Thyroid gland (tissue), 4 donors: ENCODE data around the gene RPS6KA4. TPM values are rescaled to one million over a fixed set of nuclear protein-coding genes. Genes with fewer than 3 reads are reported as not detected.
A peak's percentile ranks its signal among the peaks of the same experiment; 100 is the strongest.
"Not testable (repeated sequence)": the region's sequence is repeated elsewhere in the genome, so short reads cannot be mapped to it uniquely, and the experiment has no call there.

ENCODE experiments used
- DNase-seq, 2 donors: peaks; one replicate each; pipeline ENCODE4 v3.0.0-alpha.2; 2019
- H3K27ac ChIP-seq, 3 donors: fragments of 200-600 bp; sonication (generic); 1 replicate in 2 of 3; 2 replicates in 1 of 3; pipeline ENCODE4 v1.5.1; 2016 to 2019; ENCODE audit warnings: mild to moderate bottlenecking in 1 of 3, moderate library complexity in 1 of 3
- H3K27me3 ChIP-seq: fragments of 200-600 bp; sonication (generic); one replicate; pipeline ENCODE4 v1.5.1; 2019
- H3K36me3 ChIP-seq, 2 donors: fragments of 200-600 bp; sonication (generic); one replicate each; pipeline ENCODE4 v1.5.1; 2016 to 2019
- H3K4me1 ChIP-seq, 2 donors: fragments of 200-600 bp; sonication (generic); one replicate each; pipeline ENCODE4 v1.5.1; 2017 to 2019
- H3K4me3 ChIP-seq, 3 donors: fragments of 200-600 bp; sonication (generic); replicated peaks in 1 of 3; 1 replicate in 2 of 3; 2 replicates in 1 of 3; pipeline ENCODE4 v1.5.1; 2016; ENCODE audit warnings: mild to moderate bottlenecking in 1 of 3
- H3K9me3 ChIP-seq: fragments of 200-600 bp; sonication (generic); one replicate; pipeline ENCODE4 v1.5.1; 2017
- POLR2A ChIP-seq, 2 donors: fragments of 450-650 bp; IDR thresholded peaks; one replicate each; pipeline ENCODE4 v1.6.1; 2017; ENCODE audit warnings: antibody characterized with exemption in 2 of 2, mild to moderate bottlenecking in 2 of 2, moderate library complexity in 1 of 2
- WGBS, 2 donors: methylation state at CpG; one replicate each; pipeline ENCODE4 v1.1.5; 2017; 5-methylcytosine and 5-hydroxymethylcytosine counted together
- intact Hi-C: fragments of 100-400 bp; cut with DNase I; formaldehyde crosslinking; loops from one replicate; pipeline ENCODE4 v1.15.1; 2023
- total RNA-seq, 4 donors: library from RNA; depleted of rRNA; stranded (reverse); fragments of >200 nt; gene quantifications; one replicate each; pipeline ENCODE4 v1.2.3, GENCODE V29; 2016
- TF ChIP-seq, protein P1 (sequence below), 6 experiments: fragments of 200-600 bp in 3 of 6; fragments of 450-650 bp in 3 of 6; sonication (generic) in 3 of 6; IDR thresholded peaks; one replicate each; pipeline ENCODE4 v1.5.1; 2016 to 2019; ENCODE audit warnings: antibody characterized with exemption in 6 of 6, mild to moderate bottlenecking in 2 of 6, inconsistent platforms in 1 of 6, moderate library complexity in 1 of 6

Gene RPS6KA4
- total RNA-seq, 4 donors from 2014 or later, result 19.2 to 44.9 (median 21.8) TPM

GRCh38 chr11:64314805-64315561 lies 44.0 kb upstream of the RPS6KA4 start:
- Histone ChIP-seq H3K27me3 (no peaks in the 10 kb centered on the region), H3K4me1 (peaks cover 9 to 20% of the 10 kb centered on the region in 2 donors), H3K4me3 (no peak overlapping the region), H3K27ac (no peak overlapping the region), H3K9me3 (no peaks in the 10 kb centered on the region), H3K36me3 (peaks cover 11 to 23% of the 10 kb centered on the region in 2 donors)
- intact Hi-C loops, result no loop called here
- TF ChIP-seq POLR2A (IDR thresholded peaks at IDR 0.05), result no peak
- WGBS, 2 donors, result 94 to 98% methylated on average over 17 to 24 of the region's 24 CpGs
- DNase-seq, result no peak

DNA sequence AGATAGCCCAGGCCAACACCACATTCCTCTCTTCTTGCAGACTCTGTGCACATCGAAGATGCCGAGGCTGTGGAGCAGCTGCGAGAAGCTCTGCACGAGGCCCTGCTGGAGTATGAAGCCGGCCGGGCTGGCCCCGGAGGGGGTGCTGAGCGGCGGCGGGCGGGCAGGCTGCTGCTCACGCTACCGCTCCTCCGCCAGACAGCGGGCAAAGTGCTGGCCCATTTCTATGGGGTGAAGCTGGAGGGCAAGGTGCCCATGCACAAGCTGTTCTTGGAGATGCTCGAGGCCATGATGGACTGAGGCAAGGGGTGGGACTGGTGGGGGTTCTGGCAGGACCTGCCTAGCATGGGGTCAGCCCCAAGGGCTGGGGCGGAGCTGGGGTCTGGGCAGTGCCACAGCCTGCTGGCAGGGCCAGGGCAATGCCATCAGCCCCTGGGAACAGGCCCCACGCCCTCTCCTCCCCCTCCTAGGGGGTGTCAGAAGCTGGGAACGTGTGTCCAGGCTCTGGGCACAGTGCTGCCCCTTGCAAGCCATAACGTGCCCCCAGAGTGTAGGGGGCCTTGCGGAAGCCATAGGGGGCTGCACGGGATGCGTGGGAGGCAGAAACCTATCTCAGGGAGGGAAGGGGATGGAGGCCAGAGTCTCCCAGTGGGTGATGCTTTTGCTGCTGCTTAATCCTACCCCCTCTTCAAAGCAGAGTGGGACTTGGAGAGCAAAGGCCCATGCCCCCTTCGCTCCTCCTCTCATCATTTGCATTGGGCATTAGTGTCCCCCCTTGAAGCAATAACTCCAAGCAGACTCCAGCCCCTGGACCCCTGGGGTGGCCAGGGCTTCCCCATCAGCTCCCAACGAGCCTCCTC lies 43.1 kb upstream of the RPS6KA4 start:
- WGBS, 2 donors, result 82 to 90% methylated on average over 18 to 21 of the region's 25 CpGs
- H3K27ac ChIP-seq, H3K9me3 ChIP-seq, intact Hi-C loops, H3K4me3 ChIP-seq, H3K27me3 ChIP-seq, DNase-seq: not testable (repeated sequence)
- H3K36me3 ChIP-seq, result peaks cover 11 to 23% of the 10 kb centered on the region in 2 donors
- H3K4me1 ChIP-seq, result peaks cover 15 to 28% of the 10 kb centered on the region in 2 donors

DNA sequence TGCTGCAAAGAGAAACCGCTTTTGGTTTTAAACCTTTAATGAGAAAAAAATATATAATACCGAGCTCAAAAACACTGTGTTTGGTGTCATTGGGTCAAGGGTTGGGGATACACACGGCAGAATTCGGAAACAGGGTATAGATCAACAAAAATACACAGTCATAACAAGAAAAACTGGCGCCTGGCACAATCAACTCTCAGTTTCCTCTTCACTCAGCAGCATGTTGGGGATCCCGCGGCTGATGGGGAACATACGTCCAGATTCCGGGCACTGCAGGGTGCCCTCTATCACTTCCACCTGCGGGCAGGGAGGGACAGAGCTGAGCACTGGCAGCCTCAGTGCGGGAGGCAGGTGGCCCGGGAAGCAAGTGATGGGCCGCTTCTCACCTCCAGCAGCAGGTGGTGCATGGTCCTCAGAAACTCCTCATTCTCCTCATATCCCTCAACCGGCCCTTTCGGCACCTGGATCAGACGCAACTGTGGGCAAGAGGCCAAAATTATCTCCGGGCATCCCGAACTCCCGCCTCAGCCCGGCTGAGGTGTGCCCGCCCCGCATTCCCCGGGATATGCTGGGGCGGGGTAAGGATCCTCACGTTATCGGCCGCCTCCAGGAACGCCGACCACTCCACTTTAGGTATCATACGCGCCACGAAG lies 42.2 kb upstream of the RPS6KA4 start:
- H3K9me3 ChIP-seq, result no peaks in the 10 kb centered on the region
- TF ChIP-seq, protein P1, sequence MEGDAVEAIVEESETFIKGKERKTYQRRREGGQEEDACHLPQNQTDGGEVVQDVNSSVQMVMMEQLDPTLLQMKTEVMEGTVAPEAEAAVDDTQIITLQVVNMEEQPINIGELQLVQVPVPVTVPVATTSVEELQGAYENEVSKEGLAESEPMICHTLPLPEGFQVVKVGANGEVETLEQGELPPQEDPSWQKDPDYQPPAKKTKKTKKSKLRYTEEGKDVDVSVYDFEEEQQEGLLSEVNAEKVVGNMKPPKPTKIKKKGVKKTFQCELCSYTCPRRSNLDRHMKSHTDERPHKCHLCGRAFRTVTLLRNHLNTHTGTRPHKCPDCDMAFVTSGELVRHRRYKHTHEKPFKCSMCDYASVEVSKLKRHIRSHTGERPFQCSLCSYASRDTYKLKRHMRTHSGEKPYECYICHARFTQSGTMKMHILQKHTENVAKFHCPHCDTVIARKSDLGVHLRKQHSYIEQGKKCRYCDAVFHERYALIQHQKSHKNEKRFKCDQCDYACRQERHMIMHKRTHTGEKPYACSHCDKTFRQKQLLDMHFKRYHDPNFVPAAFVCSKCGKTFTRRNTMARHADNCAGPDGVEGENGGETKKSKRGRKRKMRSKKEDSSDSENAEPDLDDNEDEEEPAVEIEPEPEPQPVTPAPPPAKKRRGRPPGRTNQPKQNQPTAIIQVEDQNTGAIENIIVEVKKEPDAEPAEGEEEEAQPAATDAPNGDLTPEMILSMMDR (IDR thresholded peaks at IDR 0.05), result peak in 2 of 6 experiments; percentile 16 to 30
- TF ChIP-seq POLR2A (IDR thresholded peaks at IDR 0.05), result no peak
- H3K36me3 ChIP-seq, result peaks cover 11 to 23% of the 10 kb centered on the region in 2 donors
- intact Hi-C loops, result no loop called here
- peaks cover 15 to 35% of the 10 kb centered on the region in 2 donors for H3K4me1 ChIP-seq
- peak overlapping the region; percentile 81 to 95 (median 90) for H3K4me3 ChIP-seq
- H3K27ac ChIP-seq, result peak overlapping the region; percentile 97 to 100 (median 99)
- 12 to 15% methylated on average over 14 to 21 of the region's 32 CpGs for WGBS, 2 donors
- DNase-seq, result peak; percentile 47
- H3K27me3 ChIP-seq, result no peaks in the 10 kb centered on the region

- peak; percentile 99 for DNase-seq
- Histone ChIP-seq H3K36me3 (peaks cover 11 to 23% of the 10 kb centered on the region in 2 donors), H3K9me3 (no peaks in the 10 kb centered on the region), H3K27ac (peak within 1 kb of the TSS; percentile 97 to 100 (median 99)), H3K27me3 (no peaks in the 10 kb centered on the region), H3K4me1 (peaks cover 15 to 41% of the 10 kb centered on the region in 2 donors), H3K4me3 (peak within 1 kb of the TSS; percentile 81 to 95 (median 90))
- peak in 1 of 2 donors; percentile 85 for TF ChIP-seq POLR2A (IDR thresholded peaks at IDR 0.05)
- TF ChIP-seq, protein P1 (IDR thresholded peaks at IDR 0.05), result no peak
- WGBS, 2 donors, result 0% methylated on average over 20 to 31 of the region's 43 CpGs
- intact Hi-C loops, result no loop called here
Measured at GRCh38 chr11:64317325-64317960, 41.5 kb upstream of the RPS6KA4 start, which contains the start of gene TRMT112. TSS of gene TRMT112 (minus strand) at chr11:64317559. CDS start at chr11:64317526, 33 bp downstream.

- peak within 1 kb of the TSS; percentile 81 to 95 (median 90) for H3K4me3 ChIP-seq
- intact Hi-C loops, result no loop called here
- DNase-seq, result peak; percentile 97
- peak; percentile 80 to 97 for TF ChIP-seq POLR2A (IDR thresholded peaks at IDR 0.05)
- TF ChIP-seq, protein P1 (IDR thresholded peaks at IDR 0.05), result peak in 4 of 6 experiments; percentile 18 to 58 (median 41)
- H3K4me1 ChIP-seq, result peaks cover 15 to 47% of the 10 kb centered on the region in 2 donors
- H3K27ac ChIP-seq, result peak within 1 kb of the TSS; percentile 97 to 100 (median 99)
- peaks cover 11 to 23% of the 10 kb centered on the region in 2 donors for H3K36me3 ChIP-seq
- no peaks in the 10 kb centered on the region for H3K9me3 ChIP-seq
- 0 to 1% methylated on average over 28 to 29 of the region's 61 CpGs for WGBS, 2 donors
- no peaks in the 10 kb centered on the region for H3K27me3 ChIP-seq
Measured at GRCh38 chr11:64317961-64318765, 40.8 kb upstream of the RPS6KA4 start, which contains the start of gene PRDX5. TSS of gene PRDX5 (plus strand) at chr11:64318121. CDS start at chr11:64318216, 95 bp downstream.
